HepG2 (cell line): ENCODE data around the gene ZDHHC3. TPM values are rescaled to one million over a fixed set of nuclear protein-coding genes. Genes with fewer than 3 reads are reported as not detected.

Source experiments
- ATAC-seq: fragments of 200-7000 bp; cut with Tn5 transposase; 3 replicates; pipeline ENCODE4 v1.9.1; 2020; ENCODE audit warnings: mild to moderate bottlenecking, moderate library complexity
- BruUV-seq: library from RNA; stranded (reverse); fragments of 400-500 nt; replicated peaks from 2 replicates; lab custom pipeline; 2021; lab: Mats Ljungman, UMichigan
- CTCF ChIA-PET: fragments of 300-600 bp; formaldehyde crosslinking; extraction: SDS; loops from one replicate; lab custom pipeline; 2021; ENCODE audit warnings: low total read pairs, inconsistent platforms, low intra/inter-chr PET ratio; lab: Yijun Ruan, JAX
- POLR2A ChIA-PET: fragments of 350-600 bp; sonication (Branson Sonifier 250); formaldehyde crosslinking; loops from one replicate; lab custom pipeline; 2020; ENCODE audit warnings: antibody characterized with exemption, inconsistent platforms; lab: Yijun Ruan, JAX
- DNase-seq: peaks from one replicate; pipeline ENCODE4 v3.0.0-alpha.2; 2015; ENCODE audit warnings: low spot score
- FAIRE-seq: peaks from 3 replicates; lab custom pipeline; 2011; peaks lifted over from hg19 to GRCh38; lab: Jason Lieb, UNC
- H2AFZ ChIP-seq: one replicate; pipeline ENCODE4 v1.6.1; 2011; ENCODE audit warnings: low read length, inconsistent platforms
- H3K27ac ChIP-seq: fragments of 300-600 bp; 3 replicates; pipeline ENCODE4 v1.8.0; 2011; ENCODE audit warnings: mixed run types, mild to moderate bottlenecking, mixed read lengths, low read length, inconsistent platforms; ENCODE audit not compliant: insufficient read depth; ENCODE audit errors: extremely low read length
- H3K27me3 ChIP-seq, 2 experiments: fragments of 200-600 bp in 1 of 2; 2 replicates in 1 of 2; 3 replicates in 1 of 2; pipeline versions ENCODE4 v1.6.0 to v1.8.0; 2011; ENCODE audit warnings: low read length in 2 of 2, mild to moderate bottlenecking in 2 of 2, moderate library complexity in 2 of 2, inconsistent platforms in 1 of 2; ENCODE audit not compliant: insufficient read depth in 2 of 2, control insufficient read depth in 1 of 2
- H3K36me3 ChIP-seq, 2 experiments: fragments of 200-600 bp in 1 of 2; replicated peaks in 1 of 2; 2 replicates in 1 of 2; 3 replicates in 1 of 2; pipeline versions ENCODE4 v1.5.1 to v1.8.0; 2011; ENCODE audit warnings: low read length in 2 of 2, inconsistent platforms in 1 of 2; ENCODE audit not compliant: insufficient read depth in 2 of 2, control insufficient read depth in 1 of 2
- H3K4me1 ChIP-seq: 2 replicates; pipeline ENCODE4 v1.5.1; 2012; ENCODE audit warnings: low read length, inconsistent platforms; ENCODE audit not compliant: insufficient read depth
- H3K4me2 ChIP-seq: 2 replicates; pipeline ENCODE4 v1.6.0; 2011; ENCODE audit warnings: low read depth, low read length, inconsistent platforms
- H3K4me3 ChIP-seq, 3 experiments: fragments of 200-600 bp in 1 of 3; sonication (generic), shearing (Covaris generic) in 1 of 3; replicated peaks in 1 of 3; 2 replicates each; pipeline ENCODE4 v1.5.1; 2011 to 2016; ENCODE audit warnings: low read length in 3 of 3, inconsistent platforms in 2 of 3, low read depth in 2 of 3, mild to moderate bottlenecking in 2 of 3, control low read depth in 1 of 3, mixed read lengths in 1 of 3; ENCODE audit not compliant: insufficient read depth in 1 of 3
- H3K79me2 ChIP-seq: one replicate; pipeline ENCODE4 v1.6.1; 2011; ENCODE audit warnings: low read length, inconsistent platforms; ENCODE audit not compliant: insufficient read depth
- H3K9ac ChIP-seq: 2 replicates; pipeline ENCODE4 v1.6.0; 2011; ENCODE audit warnings: mild to moderate bottlenecking, low read depth, low read length, inconsistent platforms; ENCODE audit not compliant: insufficient read depth
- H3K9me3 ChIP-seq: 2 replicates; pipeline ENCODE4 v1.5.1; 2012; ENCODE audit warnings: mild to moderate bottlenecking, low read length
- H4K20me1 ChIP-seq: 2 replicates; pipeline ENCODE4 v1.6.0; 2011; ENCODE audit warnings: inconsistent platforms, mild to moderate bottlenecking, low read length, moderate library complexity; ENCODE audit not compliant: insufficient read depth
- BRD4 ChIP-seq: sonication (generic); formaldehyde crosslinking; IDR thresholded peaks from 2 replicates; pipeline ENCODE4 v1.4.0; 2020; ENCODE audit warnings: missing genetic modification reagents
- CENPBD1 ChIP-seq: sonication (generic); formaldehyde crosslinking; IDR thresholded peaks from 2 replicates; pipeline ENCODE4 v1.8.0; 2022; ENCODE audit warnings: missing genetic modification reagents, low read depth, mild to moderate bottlenecking, borderline replicate concordance
- DMTF1 ChIP-seq: sonication (generic); formaldehyde crosslinking; IDR thresholded peaks from 2 replicates; pipeline ENCODE4 v1.4.0; 2020; ENCODE audit warnings: mild to moderate bottlenecking, missing genetic modification reagents
- FOXK2 ChIP-seq: fragments of 450-650 bp; IDR thresholded peaks from 2 replicates; pipeline ENCODE4 v1.6.1; 2016
- MEIS2 ChIP-seq: sonication (generic); formaldehyde crosslinking; IDR thresholded peaks from 2 replicates; pipeline ENCODE4 v1.9.0; 2021; ENCODE audit warnings: mild to moderate bottlenecking, missing genetic modification reagents
- RFX3 ChIP-seq: IDR thresholded peaks from 2 replicates; pipeline ENCODE4 v1.6.1; 2016; ENCODE audit warnings: missing biosample characterization, missing genetic modification reagents
- TEF ChIP-seq: sonication (generic); formaldehyde crosslinking; IDR thresholded peaks from 2 replicates; pipeline ENCODE4 v1.5.0; 2020; ENCODE audit warnings: missing genetic modification reagents
- THAP11 ChIP-seq: IDR thresholded peaks from 2 replicates; pipeline ENCODE4 v1.6.1; 2016; ENCODE audit warnings: missing biosample characterization, missing genetic modification reagents
- ZBTB37 ChIP-seq: sonication (generic); formaldehyde crosslinking; IDR thresholded peaks from 2 replicates; pipeline ENCODE4 v1.4.0; 2020; ENCODE audit warnings: mild to moderate bottlenecking, missing genetic modification reagents
- ZFAT ChIP-seq: sonication (generic); formaldehyde crosslinking; conservative IDR thresholded peaks from 2 replicates; pipeline ENCODE4 v1.8.1; 2023; ENCODE audit warnings: missing genetic modification reagents, inconsistent platforms
- ZFX ChIP-seq: sonication (generic); formaldehyde crosslinking; IDR thresholded peaks from 2 replicates; pipeline ENCODE4 v1.4.0; 2020; ENCODE audit warnings: mild to moderate bottlenecking, low read depth, missing genetic modification reagents, moderate library complexity
- ZMAT3 ChIP-seq: sonication (generic); formaldehyde crosslinking; conservative IDR thresholded peaks from 2 replicates; pipeline ENCODE4 v1.7.0; 2021; ENCODE audit warnings: missing genetic modification reagents
- WGBS: methylation state at CpG from one replicate; pipeline ENCODE4 v1.1.6; 2017; ENCODE audit warnings: low lambda C conversion rate; 5-methylcytosine and 5-hydroxymethylcytosine counted together
- in situ Hi-C: cut with HindIII; loops from 2 replicates; pipeline ENCODE4 v1.10.0; 2017; ENCODE audit warnings: low pct_unique_long_range_greater_than_20kb; ENCODE audit not compliant: extremely low pct_ligation_motif_present
- intact Hi-C: fragments of 100-400 bp; cut with micrococcal nuclease; formaldehyde crosslinking; loops from one replicate; pipeline ENCODE4 v1.10.0; 2022; ENCODE audit not compliant: unreplicated experiment
- polyA plus RNA-seq, 8 experiments: library from polyadenylated mRNA; depleted of rRNA in 3 of 8; stranded (reverse) in 7 of 8; unstranded in 1 of 8; fragments of >200 nt; fragmentation: Illumina TruSeq in 4 of 8; extraction: Trizol in 4 of 8; gene quantifications; 2 replicates each; pipeline versions ENCODE4 v1.2.1 to v1.2.3, GENCODE V29; 2011 to 2016; ENCODE audit warnings: low read depth in 4 of 8, missing spikeins in 1 of 8, mixed read lengths in 1 of 8; ENCODE audit not compliant: insufficient read depth in 1 of 8
- total RNA-seq, 5 experiments: library from RNA; depleted of rRNA; stranded (reverse); fragments of >200 nt; fragmentation: Illumina TruSeq; extraction: Trizol; gene quantifications; 2 replicates each; pipeline ENCODE4 v1.2.3, GENCODE V29; 2016; ENCODE audit warnings: low read depth in 1 of 5

ZDHHC3 gene
- total and polyA plus RNA-seq, 2 of the 13 experiments (the other 11 are each of a cell fraction or from before 2014, with no cell fraction given) = 44.1 to 65.7 TPM

- TF ChIP-seq ZFAT = no peak
- TF ChIP-seq ZFX (CRISPR knock-in tag) = no peak
- TF ChIP-seq DMTF1 (CRISPR knock-in tag) = no peak
- no peak for TF ChIP-seq FOXK2
- no peak for TF ChIP-seq ZMAT3
These were observed 43.7 kb downstream of the ZDHHC3 start (continued) for GRCh38 chr3:44932271-44932670.

GRCh38 chr3:44931791-44932190 is 44.2 kb downstream of the ZDHHC3 start:
- FAIRE-seq = no peak
- intact Hi-C loops = no loop called here

More at GRCh38 chr3:44931791-44932190, 44.2 kb downstream of the ZDHHC3 start:
- ATAC-seq = no peak
- Histone ChIP-seq H3K9ac (no peak overlapping the region), H3K27ac (no peak overlapping the region), H2AFZ (no peak overlapping the region), H3K4me1 (peaks cover 13% of the 10 kb centered on the region), H3K79me2 (no peaks in the 10 kb centered on the region), H3K9me3 (no peaks in the 10 kb centered on the region), H3K36me3 (peaks cover 13 to 40% of the 10 kb centered on the region in 2 experiments; a peak in 4 of 5 replicates)
- 100% methylated on average over 2 of the region's 2 CpGs for WGBS
- TF ChIP-seq CENPBD1 (CRISPR knock-in tag) = no peak
- no peak for TF ChIP-seq MEIS2 (CRISPR knock-in tag)
- no peak for TF ChIP-seq THAP11 (CRISPR knock-in tag)
- TF ChIP-seq RFX3 (CRISPR knock-in tag) = no peak
- no peak for TF ChIP-seq TEF (CRISPR knock-in tag)
- no peak for TF ChIP-seq ZBTB37 (CRISPR knock-in tag)
- TF ChIP-seq BRD4 (CRISPR knock-in tag) = no peak
- TF ChIP-seq, all 625 proteins: peak for 0
- Histone ChIP-seq H3K4me3 (no peak overlapping the region), H3K4me2 (no peak overlapping the region), H3K27me3 (no peaks in the 10 kb centered on the region), H4K20me1 (no peaks in the 10 kb centered on the region)
- ChIA-PET CTCF (no interaction called here), POLR2A (no interaction called here)
- no TSS peak for BruUV-seq
- no peak for DNase-seq
- in situ Hi-C loops = no loop called here
